HG02884 (cell line): Measurements from ENCODE around the gene TMEM50B.
A peak's percentile ranks its signal among the peaks of the same experiment; 100 is the strongest.
"Not testable (repeated sequence)": the region's sequence is repeated elsewhere in the genome, so short reads cannot be mapped to it uniquely, and the experiment has no call there.

ENCODE experiments used
- ATAC-seq: cut with Tn5 transposase; IDR thresholded peaks from one replicate; pipeline ENCODE4 v1.9.1; 2021; ENCODE audit warnings: mild to moderate bottlenecking, moderate library complexity; ENCODE audit not compliant: unreplicated experiment

TMEM50B gene

DNA sequence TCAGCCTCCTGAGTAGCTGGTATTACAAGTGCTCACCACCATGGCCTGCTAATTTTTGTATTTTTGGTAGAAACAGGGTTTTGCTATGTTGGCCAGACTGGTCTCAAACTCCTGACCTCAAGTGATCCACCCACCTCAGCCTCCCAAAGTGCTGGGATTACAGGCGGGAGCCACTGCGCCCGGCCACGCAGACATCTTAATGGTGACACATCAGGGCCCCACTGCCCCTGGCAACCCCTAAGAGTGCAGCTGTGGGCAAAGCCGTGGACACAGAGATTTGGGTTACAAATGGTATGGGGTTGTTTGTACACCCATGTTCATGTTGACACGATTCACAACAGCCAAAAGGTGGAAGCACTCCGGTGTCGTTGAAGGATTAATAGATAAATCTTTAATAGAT is 46.8 kb downstream of the TMEM50B start:
- ATAC-seq: no peak

DNA sequence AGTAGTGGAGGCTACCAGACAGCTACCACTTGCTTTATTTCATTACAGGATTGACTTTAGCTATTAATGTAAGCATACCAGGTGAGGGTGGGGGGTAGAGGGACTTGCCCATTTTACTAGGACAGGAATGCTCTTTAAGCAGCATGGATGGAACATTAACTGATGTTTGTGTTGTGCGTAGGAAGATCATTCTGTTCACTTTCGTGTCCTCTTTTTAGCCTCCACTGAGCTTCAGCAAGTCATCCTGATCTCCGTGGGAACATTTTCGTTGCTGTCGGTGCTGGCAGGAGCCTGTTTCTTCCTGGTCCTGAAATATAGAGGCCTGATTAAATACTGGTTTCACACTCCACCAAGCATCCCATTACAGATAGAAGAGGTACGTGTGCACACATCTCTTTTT is 47.3 kb downstream of the TMEM50B start:
- no peak for ATAC-seq

DNA sequence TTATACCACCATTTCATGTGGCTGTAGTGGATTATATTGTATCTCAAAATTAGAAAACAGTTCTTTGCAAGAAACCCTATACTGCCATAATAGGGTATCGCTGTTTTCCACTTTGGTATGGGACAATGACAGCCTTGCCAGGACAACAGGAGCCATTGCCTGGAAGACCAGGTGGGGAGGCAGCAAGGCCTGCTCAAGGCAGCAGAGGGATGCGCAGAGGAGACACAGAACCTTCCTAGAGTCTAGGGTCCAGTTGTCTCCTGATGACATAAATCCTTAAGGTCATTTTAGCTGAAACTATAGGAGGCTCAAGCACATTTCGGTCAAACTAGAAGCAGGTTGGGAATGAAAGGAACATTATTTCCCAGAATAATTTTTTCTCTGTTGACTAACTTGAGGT is 48.9 kb downstream of the TMEM50B start:
- no peak for ATAC-seq

DNA sequence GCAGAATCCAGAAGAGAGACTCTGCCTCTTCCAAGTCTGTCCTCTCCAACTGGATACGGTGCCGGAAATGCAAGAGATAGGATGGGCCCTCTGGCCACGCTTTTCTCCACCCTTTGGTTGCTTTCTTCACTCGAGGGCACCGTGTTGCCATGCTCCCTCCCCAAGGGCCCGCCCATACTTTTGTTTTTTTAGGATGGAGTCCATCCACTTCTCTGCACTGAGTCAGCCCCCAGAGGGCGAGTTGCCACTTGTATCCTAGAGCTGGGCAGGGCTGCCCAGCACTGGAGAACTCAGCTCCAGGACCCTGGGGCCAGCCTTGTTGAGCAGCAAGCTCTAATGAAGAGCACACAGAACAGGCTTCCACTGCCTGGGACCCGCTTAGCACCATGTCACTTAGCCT is 51.1 kb downstream of the TMEM50B start:
- ATAC-seq: no peak

DNA sequence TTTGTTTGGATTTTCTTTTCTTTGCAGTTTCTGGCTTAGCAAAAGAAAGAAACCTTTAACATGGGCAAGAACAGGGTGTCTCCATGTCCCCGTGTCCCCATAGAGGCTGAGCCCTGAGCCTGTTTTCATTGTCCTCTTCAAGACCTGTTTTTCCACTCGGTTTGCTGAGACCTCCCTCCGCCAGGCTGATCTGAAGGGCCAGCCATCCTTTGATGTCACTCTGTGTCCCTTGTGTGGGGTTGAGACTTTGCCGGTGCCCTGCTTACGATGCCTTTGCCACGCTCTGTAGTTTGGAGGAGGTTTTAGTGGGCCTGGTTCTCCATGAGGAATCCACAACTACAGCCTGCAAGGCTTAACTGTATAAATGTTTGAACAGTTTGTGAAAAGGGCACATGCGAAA is 52.7 kb downstream of the TMEM50B start:
- ATAC-seq: no peak

DNA sequence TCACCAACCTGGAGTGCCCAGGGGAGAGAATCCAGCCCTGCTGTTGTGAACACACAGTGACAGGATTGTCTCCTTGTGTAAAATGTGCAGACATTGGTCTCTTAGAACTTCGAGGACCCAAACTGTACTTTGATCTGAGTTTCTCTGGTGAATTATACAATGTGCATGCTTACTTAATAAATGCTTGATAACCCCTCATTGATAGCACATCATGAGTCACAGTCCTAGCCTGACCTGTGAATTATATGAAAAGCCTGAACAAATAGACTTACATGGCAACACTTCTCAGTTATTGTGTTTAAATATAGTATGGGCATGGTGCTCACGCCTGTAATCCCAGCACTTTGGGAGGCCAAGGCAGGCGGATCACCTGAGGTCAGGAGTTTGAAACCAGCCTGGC is 53.9 kb downstream of the TMEM50B start:
- ATAC-seq: no peak

DNA sequence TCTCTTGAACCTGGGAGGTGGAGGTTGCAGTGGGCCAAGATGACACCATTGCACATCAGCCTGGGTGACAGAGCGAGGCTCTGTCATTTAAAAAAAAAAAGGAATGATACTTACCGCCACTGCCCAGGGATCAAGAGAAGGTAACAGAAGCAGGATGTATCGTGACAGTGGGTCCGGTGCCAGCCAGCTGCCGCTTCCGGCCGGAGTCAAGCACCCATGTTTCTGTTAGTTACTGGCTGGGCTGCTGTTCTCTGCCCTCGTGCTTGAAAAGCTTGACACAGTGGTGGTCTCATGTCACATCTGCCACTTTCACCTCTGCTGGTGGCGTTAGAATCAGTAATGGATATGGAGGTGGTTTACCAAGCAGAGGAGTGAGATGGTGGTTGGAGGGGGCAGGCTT is 55.6 kb downstream of the TMEM50B start:
- no peak for ATAC-seq

DNA sequence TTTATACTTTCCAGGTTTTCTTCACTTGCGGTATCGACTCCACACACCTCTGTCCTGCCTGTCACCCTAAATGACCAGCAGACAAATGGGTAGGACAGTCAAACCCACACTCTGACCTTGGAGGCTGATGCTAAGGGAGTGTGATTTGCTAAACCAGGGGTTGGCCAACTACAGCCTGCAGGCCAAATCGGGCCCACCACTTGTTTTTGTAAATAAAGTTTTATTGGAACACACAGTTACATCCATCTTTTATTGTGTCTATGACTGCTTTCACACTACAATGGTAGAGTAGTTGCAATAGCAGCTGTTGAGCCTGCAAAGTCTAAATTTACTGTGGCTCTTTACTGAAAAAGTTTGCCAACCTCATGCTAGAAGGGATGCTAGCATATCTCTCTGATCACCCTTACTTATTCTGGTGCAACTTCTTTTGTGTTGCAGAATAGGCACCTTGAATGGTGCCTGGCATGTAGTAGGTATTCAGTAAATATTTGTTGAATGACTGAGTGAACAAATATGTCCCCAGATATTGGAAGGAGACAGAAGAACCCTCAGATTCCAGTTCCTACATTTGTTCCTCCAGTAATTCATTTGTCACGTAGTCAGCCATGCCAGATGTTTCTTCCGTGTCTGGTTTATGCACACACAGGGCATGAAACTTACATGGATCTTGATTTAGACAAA is 57.9 kb downstream of the TMEM50B start:
- no peak for ATAC-seq

DNA sequence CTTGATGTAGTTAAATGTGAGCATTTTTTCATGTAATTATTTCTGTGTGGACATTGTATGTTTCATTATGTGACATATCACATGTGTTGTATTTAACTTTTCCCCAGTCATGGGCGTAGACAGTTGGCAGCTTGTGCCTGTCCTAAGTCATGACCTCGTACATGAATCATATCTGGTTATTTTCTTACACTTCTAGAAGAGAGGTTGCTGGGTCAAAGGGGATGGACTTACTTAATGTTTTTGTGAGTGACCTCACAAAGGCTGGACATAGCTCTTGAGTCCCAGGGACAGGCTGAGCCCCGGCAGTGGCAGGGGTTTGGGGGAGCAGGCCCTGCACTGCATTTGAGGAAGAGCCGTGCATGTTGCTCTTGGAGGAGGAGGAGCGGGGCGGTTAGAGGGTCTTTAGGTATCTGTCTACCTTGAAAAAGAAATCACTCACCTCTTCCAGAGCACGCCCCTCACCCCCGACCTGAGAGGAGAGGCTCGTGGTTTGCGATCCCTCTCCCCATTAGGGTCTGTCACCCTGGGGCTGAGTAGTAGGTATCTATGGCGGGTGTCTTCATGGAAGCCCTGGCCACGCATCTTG is 60.1 kb downstream of the TMEM50B start:
- ATAC-seq: no peak

DNA sequence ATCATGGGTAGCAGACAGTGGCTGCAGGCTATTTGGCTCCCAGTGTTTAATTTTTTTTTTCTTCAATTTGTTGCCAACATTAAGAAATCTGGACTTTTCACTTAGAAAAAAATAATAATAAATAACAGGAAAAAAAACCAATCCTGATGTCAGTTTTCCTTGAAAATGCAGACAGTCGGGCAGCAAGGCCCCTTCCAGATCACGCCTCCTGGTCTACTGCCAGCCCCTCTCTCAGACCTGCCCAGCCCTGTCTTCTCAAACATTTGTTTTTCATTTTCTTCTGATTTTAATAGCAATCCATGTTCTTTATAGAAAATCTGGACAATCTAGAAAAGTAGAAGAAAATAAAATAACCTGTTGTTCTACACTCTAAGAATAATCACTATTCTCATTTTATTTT is 61.1 kb downstream of the TMEM50B start:
- ATAC-seq: no peak

DNA sequence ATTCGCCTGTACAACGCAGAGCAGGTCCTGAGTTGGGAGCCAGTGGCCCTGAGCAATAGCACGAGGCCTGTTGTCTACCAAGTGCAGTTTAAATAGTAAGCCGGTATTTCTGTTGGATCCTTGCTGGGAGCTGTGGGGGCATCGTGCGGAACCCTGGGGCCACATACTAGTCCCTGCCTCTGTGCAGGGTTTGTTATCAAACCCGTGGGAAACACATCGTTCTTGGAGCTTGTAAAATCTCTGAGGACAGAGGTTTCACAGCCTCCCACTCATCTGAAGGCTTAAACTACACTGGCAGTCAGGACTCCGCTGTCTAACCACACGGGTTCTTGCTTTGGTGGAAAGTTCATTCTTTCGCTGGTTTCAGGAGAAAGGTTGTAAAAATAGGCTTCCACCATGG is 64.8 kb downstream of the TMEM50B start:
- no peak for ATAC-seq

DNA sequence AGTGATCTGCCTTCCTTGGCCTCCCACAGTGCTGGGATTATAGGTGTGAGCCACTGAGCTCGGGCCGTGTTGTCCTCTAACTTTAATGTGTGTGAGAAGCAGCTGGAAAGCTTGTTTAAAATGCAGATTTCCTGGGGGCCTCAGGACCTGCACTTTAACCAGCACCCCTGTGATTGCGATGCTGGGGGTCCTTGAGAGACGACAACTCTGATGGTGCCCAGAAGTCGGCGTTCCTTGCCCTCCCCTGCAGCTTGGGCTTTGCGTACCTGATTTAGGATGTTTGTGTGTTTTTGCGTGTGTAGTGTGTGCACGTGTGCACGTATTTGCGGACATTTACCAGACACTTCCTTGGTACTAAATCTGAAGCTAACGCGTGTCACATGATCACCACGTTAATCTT is 65.7 kb downstream of the TMEM50B start:
- ATAC-seq: no peak

DNA sequence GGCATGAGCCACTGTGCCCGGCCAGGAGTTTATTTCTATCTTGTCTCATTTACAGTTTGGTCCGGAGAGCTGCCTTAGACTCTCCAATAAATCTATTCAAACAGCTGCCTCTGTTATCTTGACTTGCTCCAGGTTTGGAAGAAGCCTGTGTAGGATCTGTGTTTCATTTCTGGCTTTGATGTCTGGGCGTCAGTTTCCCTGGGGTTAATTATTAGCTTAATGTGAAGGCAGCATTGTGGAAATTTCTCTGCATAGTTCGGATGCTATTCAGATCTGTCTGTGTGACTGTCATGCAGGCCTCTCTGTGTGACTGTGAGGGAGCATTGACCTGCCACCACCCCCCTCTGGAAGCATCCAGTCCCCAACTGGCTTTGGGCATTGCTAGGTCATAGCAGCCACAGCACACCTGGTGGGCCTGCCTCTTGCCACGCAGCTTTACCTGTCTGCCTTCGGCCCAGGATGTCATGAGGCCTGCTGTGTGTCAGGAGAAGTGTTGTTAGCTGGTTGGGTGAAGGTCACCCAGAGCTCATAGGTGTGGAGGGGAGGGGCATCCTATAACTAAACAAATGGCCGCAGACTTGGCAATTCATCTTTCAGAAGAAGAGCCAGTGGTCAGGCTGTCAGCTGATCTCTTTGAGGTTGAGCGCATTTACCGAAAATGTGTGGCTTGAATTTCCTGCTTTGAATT is 66.8 kb downstream of the TMEM50B start:
- no peak for ATAC-seq

DNA sequence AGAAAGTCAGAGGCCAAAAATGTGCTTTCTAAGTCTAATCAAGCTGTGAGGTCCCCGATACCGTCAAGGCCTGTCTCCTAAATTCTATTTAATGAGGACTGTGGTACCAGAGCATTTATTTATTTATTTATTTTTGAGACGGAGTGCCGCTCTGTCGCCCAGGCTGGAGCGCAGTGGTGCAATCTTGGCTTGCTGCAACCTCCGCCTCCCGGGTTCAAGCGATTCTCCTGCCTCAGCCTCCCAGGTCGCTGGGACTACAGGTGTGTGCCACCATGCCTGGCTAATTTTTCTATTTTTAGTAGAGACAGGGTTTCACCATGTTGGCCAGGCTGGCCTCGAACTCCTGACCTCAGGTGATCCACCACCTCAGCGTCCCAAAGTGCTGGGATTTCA is 67.3 kb downstream of the TMEM50B start:
- not testable (repeated sequence) for ATAC-seq

DNA sequence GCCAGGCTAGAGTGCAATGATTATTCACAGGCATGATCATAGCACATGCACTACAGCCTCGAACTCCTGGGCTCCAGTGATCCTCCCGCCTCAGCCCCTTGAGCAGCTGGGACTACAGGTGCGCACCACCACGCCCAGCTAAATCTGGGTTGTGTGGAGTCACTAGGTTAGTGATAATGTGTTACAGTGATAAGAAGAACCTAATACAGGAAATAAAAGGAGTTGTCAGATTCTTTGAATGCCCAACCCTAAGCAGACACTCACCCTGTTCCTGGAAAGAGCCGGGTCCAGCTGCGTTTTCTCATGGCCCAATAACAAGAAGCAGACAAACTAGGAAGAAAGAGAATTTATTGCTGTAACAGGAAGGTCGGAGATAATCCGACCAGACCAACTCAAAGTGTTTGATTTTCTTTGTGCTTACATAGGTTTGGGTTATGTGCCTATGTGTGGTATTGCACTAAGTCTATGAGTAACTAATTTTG is 67.8 kb downstream of the TMEM50B start:
- ATAC-seq: no peak

DNA sequence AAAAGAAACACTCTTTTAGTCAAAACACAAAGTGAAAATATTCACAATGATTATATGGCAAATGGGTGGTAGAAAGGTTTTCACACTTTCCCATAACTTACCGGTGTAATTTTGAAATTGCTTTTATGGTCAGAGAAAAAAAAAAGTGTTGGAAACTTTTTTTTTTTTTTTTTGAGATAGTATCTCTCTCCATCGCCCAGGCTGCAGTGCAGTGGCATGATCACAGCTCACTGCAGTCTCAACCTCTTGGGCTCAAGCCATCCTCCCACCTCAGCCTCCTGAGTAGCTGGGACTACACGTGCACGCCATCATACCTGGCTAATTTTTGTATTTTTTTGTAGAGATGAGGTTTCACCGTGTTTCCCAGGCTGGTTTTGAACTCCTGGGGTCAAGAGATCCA is 73.3 kb downstream of the TMEM50B start:
- no peak for ATAC-seq

DNA sequence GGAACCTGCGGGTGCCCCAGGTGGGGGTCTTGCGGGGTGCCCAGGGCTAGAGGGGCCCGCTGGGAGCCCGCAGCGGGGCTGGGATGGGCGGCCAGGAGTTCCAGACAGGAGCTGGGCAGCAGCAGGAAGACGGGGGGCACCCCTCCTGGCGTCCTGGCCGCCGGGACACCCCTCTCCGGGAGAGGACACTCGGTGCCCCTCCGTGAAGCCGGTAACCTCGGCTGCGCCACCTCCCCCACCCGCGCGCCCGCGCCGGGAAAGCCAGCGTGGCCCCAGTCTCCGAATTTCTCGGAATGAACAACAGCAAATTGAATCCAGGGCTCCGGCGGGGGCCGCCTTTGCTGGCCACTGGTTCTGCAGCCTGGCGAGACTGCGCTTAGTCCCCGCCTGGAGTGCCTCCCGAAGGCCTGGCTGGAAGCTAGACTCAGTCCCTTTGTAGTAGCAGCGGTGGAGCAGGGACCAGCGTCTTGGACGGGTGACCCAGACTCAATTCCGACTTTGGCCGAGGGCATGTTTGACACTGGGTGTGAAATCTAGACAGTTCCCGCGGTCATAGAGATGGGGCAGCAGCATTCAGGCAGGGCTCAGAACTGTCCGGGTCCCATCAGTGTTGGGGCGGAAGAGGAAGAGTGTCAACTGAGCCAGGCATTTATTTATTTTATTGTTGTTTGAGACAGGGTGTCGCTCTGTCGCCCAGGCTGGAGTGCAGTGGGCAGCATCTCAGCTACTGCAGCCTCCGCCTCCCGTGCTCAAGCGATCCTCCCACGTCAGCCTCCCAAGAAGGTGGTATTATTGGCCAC is 75.8 kb downstream of the TMEM50B start:
- peak; percentile 21 for ATAC-seq

DNA sequence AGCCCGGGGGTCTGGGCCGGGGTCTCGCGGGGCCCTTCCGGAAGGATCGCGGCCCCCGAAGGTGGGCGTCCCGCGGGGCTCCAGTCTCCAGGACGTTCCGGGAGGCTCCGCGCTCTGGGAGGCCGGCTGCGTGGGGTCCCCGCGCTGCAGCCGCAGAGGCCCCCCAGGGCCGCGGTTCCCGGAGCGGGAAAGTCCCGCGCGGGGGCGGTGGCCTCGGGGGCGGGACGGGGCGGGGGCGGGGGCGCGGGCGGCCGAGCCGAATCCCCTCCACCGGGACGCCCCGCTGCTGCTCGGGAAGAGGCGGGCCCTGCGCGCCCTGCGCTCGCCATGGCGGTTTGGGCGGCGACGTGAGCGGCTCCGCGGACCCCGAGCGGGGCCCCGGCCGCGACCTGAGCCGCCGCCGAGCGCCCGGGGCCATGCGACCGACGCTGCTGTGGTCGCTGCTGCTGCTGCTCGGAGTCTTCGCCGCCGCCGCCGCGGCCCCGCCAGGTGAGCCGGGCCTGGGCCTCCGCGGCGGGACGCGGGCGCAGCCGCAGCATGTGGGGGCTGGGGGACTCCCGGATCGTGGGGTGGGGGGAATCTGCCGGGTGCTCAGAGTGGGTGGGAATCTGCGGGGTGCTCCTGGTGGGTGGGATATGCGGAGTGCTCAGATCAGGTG is 76.5 kb downstream of the TMEM50B start, which contains the start of gene IFNGR2:
IFNGR2 (plus strand) TSS at position 286 of the 658 bp plus-strand sequence; CDS start at position 417, 131 bp downstream.
- ATAC-seq: peak; percentile 42

DNA sequence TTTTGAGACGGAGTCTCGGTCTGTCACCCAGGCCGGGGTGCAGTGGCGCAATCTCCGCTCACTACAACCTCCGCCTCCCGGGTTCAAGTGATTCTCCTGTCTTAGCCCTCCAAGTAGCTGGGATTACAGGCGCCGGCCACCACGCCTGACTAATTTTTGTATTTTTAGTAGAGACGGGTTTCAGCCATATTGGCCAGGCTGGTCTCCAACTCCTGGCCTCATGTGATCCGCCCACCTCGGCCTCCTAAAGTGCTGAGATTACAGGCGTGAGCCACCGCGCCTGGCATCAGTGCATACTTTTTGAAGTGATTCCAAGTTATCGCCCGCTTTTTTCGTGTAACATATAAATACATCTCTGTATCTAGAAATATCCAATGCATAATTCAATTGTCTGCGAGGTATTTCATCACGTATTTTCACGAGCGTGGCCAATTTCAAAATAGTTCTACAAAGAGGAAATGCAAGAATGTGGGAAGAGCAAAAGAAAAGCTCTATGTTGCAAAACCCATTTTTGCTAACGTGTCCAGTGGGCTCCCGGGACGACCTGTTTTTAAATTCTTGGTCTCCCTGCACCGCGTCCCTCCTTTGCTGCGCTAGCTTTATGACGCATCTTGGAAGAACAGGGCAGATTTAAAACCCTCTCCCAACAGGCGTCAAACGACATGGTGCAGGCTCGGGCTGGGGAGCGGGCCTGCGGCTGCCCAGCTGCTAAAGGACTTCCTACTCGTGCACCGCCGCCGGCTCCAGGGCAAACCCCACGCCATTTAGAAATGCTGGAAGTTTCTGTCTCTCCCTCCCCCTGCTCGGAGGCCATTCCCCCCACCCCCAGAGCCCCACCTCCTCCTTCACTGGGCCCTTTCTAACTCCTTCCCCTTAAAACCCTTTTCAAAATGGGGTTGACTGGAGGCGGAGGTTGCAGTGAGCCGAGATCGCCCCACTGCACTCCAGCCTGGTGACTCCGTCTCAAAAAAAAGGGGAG is 77.5 kb downstream of the TMEM50B start:
- no peak for ATAC-seq

DNA sequence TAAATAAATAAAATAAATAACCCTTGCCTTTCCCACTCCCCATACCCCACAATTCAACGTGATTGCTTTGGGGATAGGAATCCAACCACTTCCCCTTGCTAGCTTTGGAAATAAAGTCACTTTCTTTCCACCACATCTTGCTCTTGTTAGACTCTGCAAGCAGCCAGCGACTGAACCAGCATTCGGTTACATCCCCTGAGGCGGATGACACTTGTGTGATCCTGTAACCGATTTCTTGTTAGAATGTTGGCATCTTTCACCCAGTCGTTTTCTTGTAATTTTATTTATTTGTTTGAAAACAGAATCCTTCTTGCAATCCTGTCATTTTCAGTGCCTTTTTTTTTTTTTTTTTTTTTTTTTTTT is 78.2 kb downstream of the TMEM50B start:
- no peak for ATAC-seq
